SK-N-SH treated with all-trans-retinoic acid at 6 μM for 48 hours (cell line): ENCODE results near the gene RWDD4.

Source experiments
- ATAC-seq: fragments of 200-7000 bp; cut with Tn5 transposase; 3 replicates; pipeline ENCODE4 v1.9.1; 2020; ENCODE audit warnings: mild to moderate bottlenecking, moderate library complexity
- ARNTL ChIP-seq: fragments of 450-650 bp; formaldehyde crosslinking; IDR thresholded peaks from 2 replicates; pipeline ENCODE4 v1.5.0; 2020; ENCODE audit warnings: low read depth, mild to moderate bottlenecking, moderate library complexity, borderline replicate concordance
- BACH2 ChIP-seq: fragments of 250-450 bp; sonication (Bioruptor Pico); IDR thresholded peaks from 2 replicates; pipeline ENCODE4 v1.9.0; 2021; ENCODE audit warnings: mild to moderate bottlenecking, borderline replicate concordance
- ESRRG ChIP-seq: fragments of 250-450 bp; sonication (Bioruptor Pico); IDR thresholded peaks from 2 replicates; pipeline ENCODE4 v1.6.1; 2021; ENCODE audit warnings: mild to moderate bottlenecking
- GLIS3 ChIP-seq: fragments of 250-450 bp; sonication (Bioruptor Pico); IDR thresholded peaks from 2 replicates; pipeline ENCODE4 v1.5.0; 2020; ENCODE audit warnings: mild to moderate bottlenecking, moderate library complexity
- ISL1 ChIP-seq: fragments of 250-450 bp; sonication (Bioruptor Pico); IDR thresholded peaks from 2 replicates; pipeline ENCODE4 v2.1.2; 2022; ENCODE audit warnings: mild to moderate bottlenecking, moderate library complexity
- OSR1 ChIP-seq: fragments of 250-450 bp; sonication (Bioruptor Pico); IDR thresholded peaks from 2 replicates; pipeline ENCODE4 v1.8.0; 2022; ENCODE audit warnings: moderate library complexity, mild to moderate bottlenecking, inconsistent platforms
- PPARA ChIP-seq: fragments of 250-450 bp; sonication (Bioruptor Pico); IDR thresholded peaks from 2 replicates; pipeline ENCODE4 v1.5.0; 2020; ENCODE audit warnings: mild to moderate bottlenecking, borderline replicate concordance
- RARB ChIP-seq: fragments of 250-450 bp; sonication (Bioruptor Pico); IDR thresholded peaks from 2 replicates; pipeline ENCODE4 v1.8.0; 2021; ENCODE audit warnings: mild to moderate bottlenecking, moderate library complexity
- SNAI2 ChIP-seq: fragments of 250-450 bp; sonication (Bioruptor Pico); IDR thresholded peaks from 2 replicates; pipeline ENCODE4 v1.5.0; 2020; ENCODE audit warnings: mild to moderate bottlenecking, moderate library complexity
- TCF4 ChIP-seq: fragments of 250-450 bp; sonication (Bioruptor Pico); IDR thresholded peaks from 2 replicates; pipeline ENCODE4 v1.8.0; 2021; ENCODE audit warnings: mild to moderate bottlenecking, moderate library complexity, borderline replicate concordance
- TOX ChIP-seq: fragments of 250-450 bp; sonication (Bioruptor Pico); IDR thresholded peaks from 2 replicates; pipeline ENCODE4 v1.8.0; 2021; ENCODE audit warnings: mild to moderate bottlenecking, moderate library complexity, borderline replicate concordance
- ZC3H10 ChIP-seq: fragments of 250-450 bp; sonication (Bioruptor Pico); IDR thresholded peaks from 2 replicates; pipeline ENCODE4 v1.5.1; 2021; ENCODE audit warnings: mild to moderate bottlenecking, moderate library complexity
- ZFP3 ChIP-seq: fragments of 250-450 bp; sonication (Bioruptor Pico); IDR thresholded peaks from 2 replicates; pipeline ENCODE4 v1.5.0; 2020; ENCODE audit warnings: mild to moderate bottlenecking, moderate library complexity
- ZFP30 ChIP-seq: fragments of 450-650 bp; formaldehyde crosslinking; IDR thresholded peaks from 2 replicates; pipeline ENCODE4 v1.5.0; 2022; ENCODE audit warnings: mild to moderate bottlenecking, moderate library complexity
- ZNF565 ChIP-seq: fragments of 450-650 bp; formaldehyde crosslinking; conservative IDR thresholded peaks from 2 replicates; pipeline ENCODE4 v1.5.0; 2020; ENCODE audit warnings: low read depth, mild to moderate bottlenecking, moderate library complexity
- ZNF8 ChIP-seq: fragments of 450-650 bp; formaldehyde crosslinking; IDR thresholded peaks from 2 replicates; pipeline ENCODE4 v1.5.0; 2020; ENCODE audit warnings: mild to moderate bottlenecking, moderate library complexity
- TF ChIP-seq, protein P1 (sequence below): fragments of 250-450 bp; sonication (Bioruptor Pico); IDR thresholded peaks from 2 replicates; pipeline ENCODE4 v1.8.0; 2020; ENCODE audit warnings: mild to moderate bottlenecking, moderate library complexity, borderline replicate concordance
- TF ChIP-seq, protein P2 (sequence below): fragments of 250-450 bp; sonication (Bioruptor Pico); IDR thresholded peaks from 2 replicates; pipeline ENCODE4 v1.5.1; 2021; ENCODE audit warnings: mild to moderate bottlenecking, moderate library complexity
- TF ChIP-seq, protein P3 (sequence below): fragments of 250-450 bp; sonication (Bioruptor Pico); IDR thresholded peaks from 2 replicates; pipeline ENCODE4 v1.5.0; 2020; ENCODE audit warnings: mild to moderate bottlenecking, moderate library complexity
- TF ChIP-seq, protein P4 (sequence below): fragments of 250-450 bp; sonication (Bioruptor Pico); IDR thresholded peaks from 2 replicates; pipeline ENCODE4 v1.5.1; 2020; ENCODE audit warnings: low read depth, mild to moderate bottlenecking, moderate library complexity
- TF ChIP-seq, protein P5 (sequence below): fragments of 250-450 bp; sonication (Bioruptor Pico); IDR thresholded peaks from 2 replicates; pipeline ENCODE4 v1.8.0; 2021; ENCODE audit warnings: low read depth, mild to moderate bottlenecking, moderate library complexity, borderline replicate concordance

RWDD4 gene

DNA sequence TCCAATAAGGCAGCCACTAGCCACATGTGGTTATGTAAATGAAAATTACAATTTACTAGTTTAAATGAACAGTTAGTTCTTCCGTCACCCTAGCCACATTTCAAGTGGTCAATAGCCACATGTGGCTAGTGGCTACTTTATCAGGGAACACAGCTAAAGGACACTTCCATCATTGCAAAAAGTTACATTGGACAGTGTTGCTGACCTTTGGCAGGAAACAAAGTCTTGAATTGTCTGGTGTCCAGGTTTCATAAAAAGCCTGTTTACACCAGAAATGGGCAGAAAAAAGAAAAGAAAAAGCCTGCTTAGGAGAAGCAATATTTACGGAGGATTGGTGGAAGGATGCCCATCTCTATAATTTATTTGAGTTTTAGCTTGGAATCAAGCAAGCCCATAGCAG lies 38.6 kb downstream of the RWDD4 start (continued):
- TF ChIP-seq, protein P1, sequence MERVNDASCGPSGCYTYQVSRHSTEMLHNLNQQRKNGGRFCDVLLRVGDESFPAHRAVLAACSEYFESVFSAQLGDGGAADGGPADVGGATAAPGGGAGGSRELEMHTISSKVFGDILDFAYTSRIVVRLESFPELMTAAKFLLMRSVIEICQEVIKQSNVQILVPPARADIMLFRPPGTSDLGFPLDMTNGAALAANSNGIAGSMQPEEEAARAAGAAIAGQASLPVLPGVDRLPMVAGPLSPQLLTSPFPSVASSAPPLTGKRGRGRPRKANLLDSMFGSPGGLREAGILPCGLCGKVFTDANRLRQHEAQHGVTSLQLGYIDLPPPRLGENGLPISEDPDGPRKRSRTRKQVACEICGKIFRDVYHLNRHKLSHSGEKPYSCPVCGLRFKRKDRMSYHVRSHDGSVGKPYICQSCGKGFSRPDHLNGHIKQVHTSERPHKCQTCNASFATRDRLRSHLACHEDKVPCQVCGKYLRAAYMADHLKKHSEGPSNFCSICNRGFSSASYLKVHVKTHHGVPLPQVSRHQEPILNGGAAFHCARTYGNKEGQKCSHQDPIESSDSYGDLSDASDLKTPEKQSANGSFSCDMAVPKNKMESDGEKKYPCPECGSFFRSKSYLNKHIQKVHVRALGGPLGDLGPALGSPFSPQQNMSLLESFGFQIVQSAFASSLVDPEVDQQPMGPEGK (CRISPR knock-in tag), result no peak
- no peak for TF ChIP-seq ARNTL (CRISPR knock-in tag)

DNA sequence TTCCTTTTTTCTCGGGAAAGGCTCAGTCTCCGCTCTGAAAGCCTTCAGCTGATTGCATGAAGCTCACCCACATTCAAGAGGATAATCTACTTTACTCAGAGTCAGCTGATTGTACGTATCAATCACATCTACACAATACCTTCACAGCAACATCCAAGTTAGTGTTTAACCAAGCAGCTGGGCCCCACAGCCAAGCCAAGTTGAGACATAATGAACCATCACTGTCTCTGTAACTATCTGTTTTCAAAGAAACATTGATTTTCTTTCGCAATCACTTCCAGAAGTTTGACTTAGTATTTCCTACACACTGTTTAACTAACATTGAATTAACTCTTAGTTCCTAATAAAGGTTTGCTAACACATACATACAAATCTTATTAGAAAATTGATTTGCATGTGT lies 40.3 kb downstream of the RWDD4 start:
- ATAC-seq, result no peak
- TF ChIP-seq RARB (CRISPR knock-in tag) (no peak), SNAI2 (CRISPR knock-in tag) (no peak), ISL1 (no peak), TOX (CRISPR knock-in tag) (no peak), ZC3H10 (CRISPR knock-in tag) (no peak)
- TF ChIP-seq, protein P1 (CRISPR knock-in tag), result no peak
- TF ChIP-seq, protein P2, sequence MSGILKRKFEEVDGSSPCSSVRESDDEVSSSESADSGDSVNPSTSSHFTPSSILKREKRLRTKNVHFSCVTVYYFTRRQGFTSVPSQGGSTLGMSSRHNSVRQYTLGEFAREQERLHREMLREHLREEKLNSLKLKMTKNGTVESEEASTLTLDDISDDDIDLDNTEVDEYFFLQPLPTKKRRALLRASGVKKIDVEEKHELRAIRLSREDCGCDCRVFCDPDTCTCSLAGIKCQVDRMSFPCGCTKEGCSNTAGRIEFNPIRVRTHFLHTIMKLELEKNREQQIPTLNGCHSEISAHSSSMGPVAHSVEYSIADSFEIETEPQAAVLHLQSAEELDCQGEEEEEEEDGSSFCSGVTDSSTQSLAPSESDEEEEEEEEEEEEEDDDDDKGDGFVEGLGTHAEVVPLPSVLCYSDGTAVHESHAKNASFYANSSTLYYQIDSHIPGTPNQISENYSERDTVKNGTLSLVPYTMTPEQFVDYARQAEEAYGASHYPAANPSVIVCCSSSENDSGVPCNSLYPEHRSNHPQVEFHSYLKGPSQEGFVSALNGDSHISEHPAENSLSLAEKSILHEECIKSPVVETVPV, result no peak

DNA sequence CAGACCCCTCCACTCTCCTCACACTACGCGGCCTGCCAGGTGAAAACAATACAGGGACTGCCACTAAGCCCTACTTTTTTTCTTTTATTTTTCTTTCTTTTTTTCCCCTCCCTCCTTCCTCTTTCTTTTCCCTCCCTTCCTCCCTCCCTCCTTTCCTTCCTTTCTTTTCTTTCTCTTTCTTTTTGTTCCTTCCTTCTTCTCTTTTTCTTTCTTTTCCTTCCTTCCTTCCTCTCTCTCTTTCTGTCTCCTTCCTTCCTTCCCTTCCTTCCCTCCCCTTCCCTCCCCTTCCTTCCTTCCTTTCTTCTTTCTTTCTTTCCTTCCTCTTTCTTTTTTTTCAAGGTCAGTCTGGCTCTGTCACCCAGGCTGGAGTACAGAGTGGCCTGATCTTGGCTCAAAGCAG lies 41.9 kb downstream of the RWDD4 start:
- no peak for ATAC-seq
- TF ChIP-seq ZNF565 (CRISPR knock-in tag) (no peak), ZFP30 (CRISPR knock-in tag) (no peak), OSR1 (CRISPR knock-in tag) (no peak), ZC3H10 (CRISPR knock-in tag) (no peak), PPARA (CRISPR knock-in tag) (no peak), ZNF8 (CRISPR knock-in tag) (no peak), GLIS3 (CRISPR knock-in tag) (no peak)

DNA sequence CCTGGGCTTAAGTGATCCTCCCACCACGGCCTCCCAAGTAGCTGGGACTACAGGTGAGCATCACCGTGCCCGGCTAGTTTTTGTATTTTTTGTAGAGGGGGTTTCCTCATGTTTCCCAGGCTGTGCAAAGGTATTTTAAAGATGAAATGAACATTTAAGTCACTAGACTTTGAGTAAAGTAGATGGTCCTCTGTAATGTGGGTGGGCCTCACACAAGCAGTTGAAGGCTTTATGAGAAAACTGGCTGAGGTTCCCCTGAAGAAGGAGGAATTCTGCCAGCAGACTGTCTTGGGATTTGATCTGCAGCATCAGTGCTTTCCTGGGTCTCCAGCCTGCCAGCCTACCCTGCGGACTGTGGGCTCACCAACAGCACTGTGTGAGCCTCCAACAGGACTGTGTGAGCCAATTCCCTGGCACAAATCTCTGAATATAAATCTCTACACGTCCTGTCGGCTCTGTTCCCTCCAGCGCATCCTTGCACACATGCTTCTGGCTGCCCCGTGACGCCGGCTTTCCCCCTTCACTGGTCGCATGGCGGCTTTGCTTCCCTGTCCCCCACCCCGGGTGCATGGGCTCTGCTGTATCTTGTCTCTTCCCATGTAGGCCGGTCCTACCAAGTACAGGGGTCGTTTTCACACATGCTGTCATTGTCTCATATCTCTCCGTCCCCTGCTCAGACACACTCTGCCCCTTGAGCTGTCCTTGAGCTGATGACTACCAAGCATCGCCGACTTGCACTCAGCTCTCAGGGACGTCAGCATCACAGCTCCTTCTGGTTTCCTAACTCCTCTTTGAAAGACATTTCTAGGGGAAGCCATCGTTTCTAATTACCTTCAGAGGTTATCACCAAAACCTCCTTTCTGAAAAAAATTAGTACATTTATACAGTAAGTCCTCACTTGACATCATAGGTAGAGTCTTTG lies 46.4 kb downstream of the RWDD4 start:
- no peak for ATAC-seq
- TF ChIP-seq, protein P3, sequence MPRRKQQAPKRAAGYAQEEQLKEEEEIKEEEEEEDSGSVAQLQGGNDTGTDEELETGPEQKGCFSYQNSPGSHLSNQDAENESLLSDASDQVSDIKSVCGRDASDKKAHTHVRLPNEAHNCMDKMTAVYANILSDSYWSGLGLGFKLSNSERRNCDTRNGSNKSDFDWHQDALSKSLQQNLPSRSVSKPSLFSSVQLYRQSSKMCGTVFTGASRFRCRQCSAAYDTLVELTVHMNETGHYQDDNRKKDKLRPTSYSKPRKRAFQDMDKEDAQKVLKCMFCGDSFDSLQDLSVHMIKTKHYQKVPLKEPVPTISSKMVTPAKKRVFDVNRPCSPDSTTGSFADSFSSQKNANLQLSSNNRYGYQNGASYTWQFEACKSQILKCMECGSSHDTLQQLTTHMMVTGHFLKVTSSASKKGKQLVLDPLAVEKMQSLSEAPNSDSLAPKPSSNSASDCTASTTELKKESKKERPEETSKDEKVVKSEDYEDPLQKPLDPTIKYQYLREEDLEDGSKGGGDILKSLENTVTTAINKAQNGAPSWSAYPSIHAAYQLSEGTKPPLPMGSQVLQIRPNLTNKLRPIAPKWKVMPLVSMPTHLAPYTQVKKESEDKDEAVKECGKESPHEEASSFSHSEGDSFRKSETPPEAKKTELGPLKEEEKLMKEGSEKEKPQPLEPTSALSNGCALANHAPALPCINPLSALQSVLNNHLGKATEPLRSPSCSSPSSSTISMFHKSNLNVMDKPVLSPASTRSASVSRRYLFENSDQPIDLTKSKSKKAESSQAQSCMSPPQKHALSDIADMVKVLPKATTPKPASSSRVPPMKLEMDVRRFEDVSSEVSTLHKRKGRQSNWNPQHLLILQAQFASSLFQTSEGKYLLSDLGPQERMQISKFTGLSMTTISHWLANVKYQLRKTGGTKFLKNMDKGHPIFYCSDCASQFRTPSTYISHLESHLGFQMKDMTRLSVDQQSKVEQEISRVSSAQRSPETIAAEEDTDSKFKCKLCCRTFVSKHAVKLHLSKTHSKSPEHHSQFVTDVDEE (CRISPR knock-in tag), result no peak
- TF ChIP-seq SNAI2 (CRISPR knock-in tag) (no peak), ESRRG (CRISPR knock-in tag) (no peak), PPARA (CRISPR knock-in tag) (no peak), TCF4 (CRISPR knock-in tag) (no peak), RARB (CRISPR knock-in tag) (no peak), ARNTL (CRISPR knock-in tag) (no peak), OSR1 (CRISPR knock-in tag) (no peak), ISL1 (no peak), ZFP3 (no peak), ZC3H10 (CRISPR knock-in tag) (no peak), ZFP30 (CRISPR knock-in tag) (no peak), BACH2 (CRISPR knock-in tag) (no peak)
- TF ChIP-seq, protein P1 (CRISPR knock-in tag), result no peak
- TF ChIP-seq, protein P4, sequence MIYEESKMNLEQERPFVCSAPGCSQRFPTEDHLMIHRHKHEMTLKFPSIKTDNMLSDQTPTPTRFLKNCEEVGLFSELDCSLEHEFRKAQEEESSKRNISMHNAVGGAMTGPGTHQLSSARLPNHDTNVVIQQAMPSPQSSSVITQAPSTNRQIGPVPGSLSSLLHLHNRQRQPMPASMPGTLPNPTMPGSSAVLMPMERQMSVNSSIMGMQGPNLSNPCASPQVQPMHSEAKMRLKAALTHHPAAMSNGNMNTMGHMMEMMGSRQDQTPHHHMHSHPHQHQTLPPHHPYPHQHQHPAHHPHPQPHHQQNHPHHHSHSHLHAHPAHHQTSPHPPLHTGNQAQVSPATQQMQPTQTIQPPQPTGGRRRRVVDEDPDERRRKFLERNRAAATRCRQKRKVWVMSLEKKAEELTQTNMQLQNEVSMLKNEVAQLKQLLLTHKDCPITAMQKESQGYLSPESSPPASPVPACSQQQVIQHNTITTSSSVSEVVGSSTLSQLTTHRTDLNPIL, result no peak
- TF ChIP-seq, protein P5, sequence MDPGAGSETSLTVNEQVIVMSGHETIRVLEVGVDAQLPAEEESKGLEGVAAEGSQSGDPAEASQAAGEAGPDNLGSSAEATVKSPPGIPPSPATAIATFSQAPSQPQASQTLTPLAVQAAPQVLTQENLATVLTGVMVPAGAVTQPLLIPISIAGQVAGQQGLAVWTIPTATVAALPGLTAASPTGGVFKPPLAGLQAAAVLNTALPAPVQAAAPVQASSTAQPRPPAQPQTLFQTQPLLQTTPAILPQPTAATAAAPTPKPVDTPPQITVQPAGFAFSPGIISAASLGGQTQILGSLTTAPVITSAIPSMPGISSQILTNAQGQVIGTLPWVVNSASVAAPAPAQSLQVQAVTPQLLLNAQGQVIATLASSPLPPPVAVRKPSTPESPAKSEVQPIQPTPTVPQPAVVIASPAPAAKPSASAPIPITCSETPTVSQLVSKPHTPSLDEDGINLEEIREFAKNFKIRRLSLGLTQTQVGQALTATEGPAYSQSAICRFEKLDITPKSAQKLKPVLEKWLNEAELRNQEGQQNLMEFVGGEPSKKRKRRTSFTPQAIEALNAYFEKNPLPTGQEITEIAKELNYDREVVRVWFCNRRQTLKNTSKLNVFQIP (CRISPR knock-in tag), result no peak
